Measurements from ENCODE around the gene VPS13D.

DNA sequence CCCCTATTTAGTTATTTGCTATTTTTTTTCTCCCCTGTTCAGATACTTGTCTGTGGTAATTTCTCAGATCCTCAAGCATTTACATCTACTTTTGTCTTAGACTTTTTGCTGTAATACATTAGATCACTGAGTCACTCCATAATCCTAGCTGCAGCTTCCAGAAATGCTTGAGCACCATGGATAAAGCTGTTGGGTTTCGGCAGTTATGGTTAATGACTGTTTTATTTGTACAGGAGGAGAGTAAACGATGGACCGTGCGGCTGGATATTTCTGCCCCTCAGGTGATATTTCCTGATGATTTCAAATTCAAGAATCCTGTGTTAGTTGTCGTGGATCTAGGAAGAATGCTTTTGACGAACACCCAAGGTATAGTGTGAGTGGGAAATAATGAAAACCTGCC, 42.9 kb downstream of the VPS13D start:
- no peak for TF ChIP-seq POLR2A (IDR thresholded peaks at IDR 0.05; ENCODE audit: extremely low read depth, insufficient read length)
- no peak for TF ChIP-seq MYC (IDR thresholded peaks at IDR 0.05; ENCODE audit: low read depth, low read length)
- TF ChIP-seq, protein P1, sequence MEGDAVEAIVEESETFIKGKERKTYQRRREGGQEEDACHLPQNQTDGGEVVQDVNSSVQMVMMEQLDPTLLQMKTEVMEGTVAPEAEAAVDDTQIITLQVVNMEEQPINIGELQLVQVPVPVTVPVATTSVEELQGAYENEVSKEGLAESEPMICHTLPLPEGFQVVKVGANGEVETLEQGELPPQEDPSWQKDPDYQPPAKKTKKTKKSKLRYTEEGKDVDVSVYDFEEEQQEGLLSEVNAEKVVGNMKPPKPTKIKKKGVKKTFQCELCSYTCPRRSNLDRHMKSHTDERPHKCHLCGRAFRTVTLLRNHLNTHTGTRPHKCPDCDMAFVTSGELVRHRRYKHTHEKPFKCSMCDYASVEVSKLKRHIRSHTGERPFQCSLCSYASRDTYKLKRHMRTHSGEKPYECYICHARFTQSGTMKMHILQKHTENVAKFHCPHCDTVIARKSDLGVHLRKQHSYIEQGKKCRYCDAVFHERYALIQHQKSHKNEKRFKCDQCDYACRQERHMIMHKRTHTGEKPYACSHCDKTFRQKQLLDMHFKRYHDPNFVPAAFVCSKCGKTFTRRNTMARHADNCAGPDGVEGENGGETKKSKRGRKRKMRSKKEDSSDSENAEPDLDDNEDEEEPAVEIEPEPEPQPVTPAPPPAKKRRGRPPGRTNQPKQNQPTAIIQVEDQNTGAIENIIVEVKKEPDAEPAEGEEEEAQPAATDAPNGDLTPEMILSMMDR (IDR thresholded peaks at IDR 0.05; ENCODE audit: low read depth, low read length) = no peak
